Measurements from ENCODE around the gene TRIOBP.
"Not testable (repeated sequence)": the region's sequence is repeated elsewhere in the genome, so short reads cannot be mapped to it uniquely, and the experiment has no call there.

The TRIOBP gene

DNA sequence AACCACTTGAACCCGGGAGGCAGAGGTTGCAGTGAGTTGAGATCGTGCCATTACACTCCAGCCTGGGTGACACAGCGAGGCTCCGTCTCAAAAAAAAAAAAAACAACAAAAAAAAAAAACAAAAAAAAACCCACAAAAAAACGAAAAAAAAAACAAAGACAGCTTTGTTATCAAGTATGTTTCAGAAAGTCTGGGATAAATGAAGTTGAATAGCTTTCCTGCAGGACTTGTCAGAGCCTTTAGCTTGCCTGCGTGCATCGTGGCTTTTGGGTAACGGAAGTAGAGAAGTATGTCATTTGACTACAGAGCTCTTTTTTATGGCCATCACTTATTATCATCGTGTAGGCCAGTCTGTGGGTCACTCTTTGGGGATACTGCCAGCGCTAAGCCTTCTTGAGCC is 14.6 kb downstream of the TRIOBP start:
- TF ChIP-seq, protein P1, sequence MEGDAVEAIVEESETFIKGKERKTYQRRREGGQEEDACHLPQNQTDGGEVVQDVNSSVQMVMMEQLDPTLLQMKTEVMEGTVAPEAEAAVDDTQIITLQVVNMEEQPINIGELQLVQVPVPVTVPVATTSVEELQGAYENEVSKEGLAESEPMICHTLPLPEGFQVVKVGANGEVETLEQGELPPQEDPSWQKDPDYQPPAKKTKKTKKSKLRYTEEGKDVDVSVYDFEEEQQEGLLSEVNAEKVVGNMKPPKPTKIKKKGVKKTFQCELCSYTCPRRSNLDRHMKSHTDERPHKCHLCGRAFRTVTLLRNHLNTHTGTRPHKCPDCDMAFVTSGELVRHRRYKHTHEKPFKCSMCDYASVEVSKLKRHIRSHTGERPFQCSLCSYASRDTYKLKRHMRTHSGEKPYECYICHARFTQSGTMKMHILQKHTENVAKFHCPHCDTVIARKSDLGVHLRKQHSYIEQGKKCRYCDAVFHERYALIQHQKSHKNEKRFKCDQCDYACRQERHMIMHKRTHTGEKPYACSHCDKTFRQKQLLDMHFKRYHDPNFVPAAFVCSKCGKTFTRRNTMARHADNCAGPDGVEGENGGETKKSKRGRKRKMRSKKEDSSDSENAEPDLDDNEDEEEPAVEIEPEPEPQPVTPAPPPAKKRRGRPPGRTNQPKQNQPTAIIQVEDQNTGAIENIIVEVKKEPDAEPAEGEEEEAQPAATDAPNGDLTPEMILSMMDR (IDR thresholded peaks at IDR 0.05; ENCODE audit: low read depth, low read length): no peak
- no peak overlapping the region for H3K4me3 ChIP-seq (ENCODE audit: low read depth, low read length)

DNA sequence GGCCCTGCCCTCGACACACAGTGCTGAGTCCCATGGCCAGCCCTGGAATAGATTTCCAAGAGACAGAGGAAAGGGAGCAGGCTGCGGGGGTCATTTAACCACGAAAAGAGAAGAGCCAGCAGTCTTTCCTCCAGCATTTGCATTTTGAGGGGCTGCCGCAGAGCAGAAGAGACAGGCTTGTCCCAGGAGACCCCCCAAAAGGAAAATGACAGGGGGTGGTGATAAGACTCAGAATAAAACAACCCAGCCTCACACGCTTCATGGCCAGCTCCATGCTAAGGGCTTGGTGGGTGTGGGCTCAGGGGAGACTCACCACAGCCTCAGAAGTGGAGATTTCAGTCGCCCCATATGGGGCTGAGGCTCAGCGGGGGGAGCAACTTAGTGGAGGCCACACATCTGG is 16.9 kb downstream of the TRIOBP start:
- TF ChIP-seq, protein P1 (IDR thresholded peaks at IDR 0.05; ENCODE audit: low read depth, low read length): no peak
- no peak overlapping the region for H3K4me3 ChIP-seq (ENCODE audit: low read depth, low read length)

DNA sequence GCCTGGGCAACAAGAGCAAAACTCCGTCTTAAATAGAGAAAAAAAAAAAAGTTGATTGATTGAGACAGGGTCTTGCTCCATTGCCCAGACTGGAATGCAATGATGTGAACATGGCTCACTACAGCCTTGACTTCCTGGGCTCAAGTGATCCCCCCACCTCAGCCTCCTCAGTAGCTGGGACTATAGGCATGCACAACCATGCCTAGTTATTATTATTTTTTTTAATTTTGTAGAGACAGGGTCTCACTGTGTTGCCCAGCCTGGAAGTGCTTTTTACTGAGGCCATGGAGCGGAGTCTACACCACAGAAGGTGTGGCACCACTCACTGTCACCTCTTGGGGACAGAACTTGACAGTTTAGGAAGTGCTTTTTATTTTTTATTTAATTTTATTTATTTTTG is 17.8 kb downstream of the TRIOBP start:
- no peak overlapping the region for H3K4me3 ChIP-seq (ENCODE audit: low read depth, low read length)
- TF ChIP-seq, protein P1 (IDR thresholded peaks at IDR 0.05; ENCODE audit: low read depth, low read length): no peak

DNA sequence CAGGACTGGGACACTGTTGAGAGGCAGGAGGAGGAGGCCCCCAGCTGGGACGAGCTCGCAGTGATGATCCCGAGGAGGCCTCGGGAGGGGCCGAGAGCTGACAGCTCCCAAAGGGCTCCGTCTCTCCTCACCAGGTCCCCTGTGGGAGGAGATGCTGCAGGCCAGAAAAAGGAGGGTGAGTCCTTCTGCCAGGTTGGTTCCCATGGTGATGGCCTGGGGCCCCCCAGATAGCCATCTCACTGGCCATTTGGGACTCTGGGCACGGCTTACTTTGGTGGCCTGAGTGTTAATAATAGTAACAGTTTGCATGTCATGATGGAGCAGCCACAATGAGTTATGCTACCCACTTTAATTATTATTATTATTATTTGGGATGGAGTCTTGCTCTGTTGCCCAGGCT is 18.9 kb downstream of the TRIOBP start:
- TF ChIP-seq, protein P1 (IDR thresholded peaks at IDR 0.05; ENCODE audit: low read depth, low read length): no peak
- no peak overlapping the region for H3K4me3 ChIP-seq (ENCODE audit: low read depth, low read length)

DNA sequence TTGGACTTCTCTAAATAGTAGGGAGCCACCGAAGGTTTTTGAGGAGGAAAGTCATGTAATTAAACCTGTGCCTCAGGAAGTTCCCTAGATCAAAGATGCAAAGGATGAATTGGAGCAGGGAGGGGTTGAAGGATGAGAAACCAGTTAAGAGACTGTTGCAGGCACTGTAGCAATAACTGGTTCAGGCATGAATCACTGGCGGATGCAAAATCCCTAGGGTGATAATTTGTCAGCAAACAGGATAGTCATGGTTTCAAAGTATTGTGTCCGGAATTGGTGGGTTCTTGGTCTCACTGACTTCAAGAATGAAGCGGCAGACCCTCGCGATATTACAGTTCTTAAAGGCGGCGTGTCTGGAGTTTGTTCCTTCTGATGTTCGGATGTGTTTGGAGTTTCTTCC is 19.9 kb downstream of the TRIOBP start:
- TF ChIP-seq, protein P1 (IDR thresholded peaks at IDR 0.05; ENCODE audit: low read depth, low read length): no peak
- no peak overlapping the region for H3K4me3 ChIP-seq (ENCODE audit: low read depth, low read length)

DNA sequence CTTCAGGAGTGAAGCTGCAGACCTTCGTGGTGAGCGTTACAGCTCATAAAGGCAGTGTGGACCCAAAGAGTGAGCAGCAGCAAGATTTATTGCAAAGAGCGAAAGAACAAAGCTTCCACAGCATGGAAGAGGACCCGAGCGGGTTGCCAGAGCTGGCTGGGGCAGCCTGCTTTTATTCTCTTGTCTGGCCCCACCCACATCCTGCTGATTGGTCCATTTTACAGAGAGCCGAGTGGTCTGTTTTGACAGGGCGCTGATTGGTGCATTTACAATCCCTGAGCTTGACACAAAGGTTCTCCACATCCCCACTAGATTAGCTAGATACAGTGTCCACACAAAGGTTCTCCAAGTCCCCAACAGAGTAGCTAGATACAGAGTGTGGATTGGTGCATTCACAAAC is 20.4 kb downstream of the TRIOBP start:
- H3K4me3 ChIP-seq (ENCODE audit: low read depth, low read length): not testable (repeated sequence)

DNA sequence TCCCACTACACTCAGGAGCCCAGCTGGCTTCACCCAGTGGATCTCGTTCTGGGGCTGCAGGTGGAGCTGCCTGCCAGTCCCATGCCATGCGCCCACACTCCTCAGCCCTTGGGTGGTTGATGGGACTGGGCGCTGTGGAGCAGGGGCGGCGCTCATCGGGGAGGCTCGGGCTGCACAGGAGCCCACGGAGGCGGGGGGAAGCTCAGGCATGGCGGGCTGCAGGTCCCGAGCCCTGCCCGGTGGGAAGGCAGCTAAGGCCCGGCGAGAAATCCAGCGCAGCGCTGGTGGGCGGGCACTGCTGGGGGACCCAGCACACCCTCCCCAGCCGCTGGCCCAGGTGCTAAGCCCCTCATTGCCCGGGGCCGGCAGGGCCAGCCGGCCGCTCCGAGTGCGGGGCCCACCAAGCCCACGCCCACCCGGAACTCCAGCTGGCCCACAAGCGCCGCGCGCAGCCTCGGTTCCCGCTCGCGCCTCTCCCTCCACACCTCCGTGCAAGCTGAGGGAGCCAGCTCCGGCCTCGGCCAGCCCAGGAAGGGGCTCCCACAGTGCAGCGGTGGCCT is 21.0 kb downstream of the TRIOBP start:
- H3K4me3 ChIP-seq (ENCODE audit: low read depth, low read length): not testable (repeated sequence)

DNA sequence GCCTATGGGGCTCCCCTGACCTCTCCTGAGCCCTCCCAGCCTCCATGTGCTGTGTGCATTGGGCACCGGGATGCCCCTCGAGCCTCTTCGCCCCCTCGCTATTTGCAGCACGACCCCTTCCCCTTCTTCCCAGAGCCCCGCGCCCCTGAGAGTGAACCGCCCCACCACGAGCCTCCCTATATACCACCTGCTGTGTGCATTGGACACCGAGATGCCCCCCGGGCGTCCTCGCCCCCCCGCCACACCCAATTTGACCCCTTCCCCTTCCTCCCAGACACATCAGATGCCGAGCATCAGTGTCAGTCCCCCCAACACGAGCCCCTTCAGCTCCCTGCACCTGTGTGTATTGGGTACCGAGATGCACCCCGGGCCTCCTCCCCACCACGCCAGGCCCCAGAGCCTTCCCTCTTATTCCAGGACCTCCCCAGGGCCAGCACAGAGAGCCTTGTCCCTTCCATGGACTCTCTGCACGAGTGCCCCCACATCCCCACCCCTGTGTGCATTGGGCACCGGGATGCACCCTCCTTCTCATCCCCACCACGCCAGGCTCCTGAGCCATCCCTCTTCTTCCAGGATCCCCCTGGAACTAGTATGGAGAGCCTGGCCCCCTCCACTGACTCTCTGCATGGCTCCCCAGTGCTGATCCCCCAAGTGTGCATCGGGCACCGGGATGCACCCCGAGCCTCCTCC is 28.8 kb downstream of the TRIOBP start:
- H3K4me3 ChIP-seq (ENCODE audit: low read depth, low read length): no peak overlapping the region
- TF ChIP-seq, protein P1 (IDR thresholded peaks at IDR 0.05; ENCODE audit: low read depth, low read length): no peak
